Kidney epithelial cell (primary cell): ENCODE measurements around the gene RBM19. TPM values are rescaled to one million over a fixed set of nuclear protein-coding genes. Genes with fewer than 3 reads are reported as not detected.

Source experiments
- DNase-seq: peaks from one replicate; pipeline ENCODE4 v3.0.0-alpha.2; 2010; ENCODE audit warnings: low read depth
- H3K27me3 ChIP-seq: 2 replicates; pipeline ENCODE4 v1.6.0; 2011; ENCODE audit warnings: low read length; ENCODE audit not compliant: control insufficient read depth, insufficient read depth
- H3K36me3 ChIP-seq: 2 replicates; pipeline ENCODE4 v1.5.1; 2011; ENCODE audit warnings: low read length; ENCODE audit not compliant: control insufficient read depth, insufficient read depth
- H3K4me3 ChIP-seq: 2 replicates; pipeline ENCODE4 v1.5.1; 2011; ENCODE audit warnings: low read depth, mild to moderate bottlenecking, control low read depth, low read length
- CTCF ChIP-seq: IDR thresholded peaks from 2 replicates; pipeline ENCODE4 v1.5.1; 2011; ENCODE audit warnings: mild to moderate bottlenecking, moderate library complexity, low read length, control low read depth, inconsistent platforms; ENCODE audit not compliant: insufficient read depth, poor library complexity, severe bottlenecking
- total RNA-seq: library from RNA; depleted of rRNA; stranded (reverse); fragments of >200 nt; gene quantifications from 2 replicates; pipeline ENCODE4 v1.2.3, GENCODE V29; 2015

Gene RBM19
- total RNA-seq, 1 donor from 2014 or later = 30.9 TPM

- no peaks in the 10 kb centered on the region for H3K27me3 ChIP-seq
- no peak for TF ChIP-seq CTCF
- peak; percentile 62 for DNase-seq
- no peaks in the 10 kb centered on the region for H3K36me3 ChIP-seq
- H3K4me3 ChIP-seq = no peak overlapping the region
Observed at GRCh38 chr12:113860950-113861349, 105.2 kb downstream of the RBM19 start.

DNA sequence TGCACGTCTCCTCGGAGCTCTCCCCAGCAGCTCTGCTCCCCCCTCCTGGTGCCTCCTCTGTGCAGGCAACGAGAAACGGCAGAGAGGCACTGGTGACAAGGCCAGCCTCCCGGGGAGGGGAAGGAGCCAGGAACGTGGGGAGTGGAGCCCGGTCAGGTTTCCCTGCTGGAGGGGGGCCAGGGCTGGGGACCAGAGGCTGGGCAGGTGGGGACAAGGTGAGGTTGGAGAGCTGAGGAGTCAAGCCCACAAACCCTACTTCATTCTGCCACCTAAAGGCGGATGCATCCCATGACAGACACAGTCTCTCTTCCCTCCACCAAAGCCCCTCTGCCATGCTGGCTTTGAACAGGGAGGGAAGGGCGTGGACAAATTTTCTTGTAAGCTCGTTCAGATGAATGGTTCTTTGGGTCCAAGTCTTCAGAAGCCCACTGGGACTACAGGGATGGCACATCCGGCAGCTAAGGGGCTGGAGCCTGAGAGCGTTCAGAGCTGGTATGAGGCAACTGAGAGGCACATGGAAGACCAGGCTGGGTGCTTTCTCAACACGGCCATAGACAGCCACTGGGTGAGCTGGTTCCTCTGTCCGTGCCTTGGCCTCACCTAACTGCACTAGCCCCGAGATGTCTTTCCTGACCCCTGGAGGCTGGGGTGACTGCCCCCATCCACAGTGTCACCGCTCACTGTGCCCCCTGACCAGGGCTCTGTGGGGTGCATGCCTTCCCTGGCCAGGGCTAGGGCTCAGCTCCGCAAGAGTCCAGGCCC, 105.9 kb downstream of the RBM19 start:
- DNase-seq = no peak
- no peaks in the 10 kb centered on the region for H3K27me3 ChIP-seq
- H3K4me3 ChIP-seq = no peak overlapping the region
- no peak for TF ChIP-seq CTCF
- H3K36me3 ChIP-seq = no peaks in the 10 kb centered on the region

DNA sequence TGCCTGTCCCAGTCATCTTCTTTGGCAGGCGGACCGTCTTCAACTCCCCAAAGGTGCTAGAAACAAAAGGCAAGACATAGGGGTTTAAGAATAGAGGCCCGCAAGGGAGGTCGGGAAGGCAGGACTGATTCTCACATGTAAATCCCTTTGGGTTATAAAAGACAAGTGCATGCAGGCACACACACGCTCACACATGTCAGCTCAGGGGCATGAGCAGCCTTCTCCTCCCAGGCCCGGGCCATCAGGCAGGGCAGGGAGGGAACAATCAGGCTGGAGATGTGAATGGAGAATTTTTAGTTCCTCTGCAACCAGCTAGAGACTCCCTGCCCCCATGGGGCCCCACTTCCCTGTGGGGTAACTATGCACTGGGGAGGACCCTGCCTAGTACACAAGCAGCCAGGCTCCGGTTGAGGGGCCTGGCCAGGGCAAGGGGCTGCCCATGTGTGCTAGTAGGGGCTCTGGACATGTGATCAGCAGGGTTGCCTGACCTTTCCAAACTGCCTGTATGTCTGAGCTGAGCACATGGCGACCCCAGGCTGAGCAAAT, 107.2 kb downstream of the RBM19 start:
- Histone ChIP-seq H3K36me3 (no peaks in the 10 kb centered on the region), H3K4me3 (no peak overlapping the region), H3K27me3 (no peaks in the 10 kb centered on the region)
- DNase-seq = no peak
- no peak for TF ChIP-seq CTCF

- DNase-seq = no peak
- Histone ChIP-seq H3K27me3 (no peaks in the 10 kb centered on the region), H3K4me3 (no peak overlapping the region), H3K36me3 (no peaks in the 10 kb centered on the region)
- no peak for TF ChIP-seq CTCF
Observed at GRCh38 chr12:113857371-113857770, 108.8 kb downstream of the RBM19 start.

DNA sequence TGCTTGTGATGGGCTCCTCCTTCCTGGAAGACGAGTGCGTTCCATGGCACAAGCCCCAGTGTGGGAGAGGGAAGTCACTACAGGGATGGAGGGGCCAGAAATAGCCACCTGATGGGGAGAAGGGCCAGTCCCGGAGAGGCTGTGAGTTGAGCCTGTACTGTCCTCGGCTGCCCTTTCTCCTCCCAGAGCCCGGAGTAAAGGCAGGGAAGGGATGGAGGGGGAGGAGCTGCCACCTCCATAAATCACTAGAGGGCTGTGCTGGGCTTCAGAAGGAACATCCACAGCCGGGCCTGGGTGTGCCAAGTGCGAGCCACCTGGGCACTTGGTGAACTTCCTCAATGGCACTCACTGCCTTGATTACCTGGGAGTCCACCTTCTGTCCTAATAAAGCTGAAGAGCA, 110.1 kb downstream of the RBM19 start:
- no peak for DNase-seq
- no peak overlapping the region for H3K4me3 ChIP-seq
- H3K27me3 ChIP-seq = no peaks in the 10 kb centered on the region
- no peaks in the 10 kb centered on the region for H3K36me3 ChIP-seq
- no peak for TF ChIP-seq CTCF
